Activated naive CD4-positive, alpha-beta T cell treated with anti-CD3 and anti-CD28 coated beads, Interleukin-2, amount 50 U/mL, for 72 hours (primary cell): Measurements from ENCODE around the gene ROBO4. TPM values are rescaled to one million over a fixed set of nuclear protein-coding genes. Genes with fewer than 3 reads are reported as not detected.

ENCODE experiments used
- ATAC-seq, 2 donors: fragments of 150-1000 bp; cut with Tn5 transposase; 2 replicates each; pipeline ENCODE4 v1.10.0; 2021; ENCODE audit warnings: mild to moderate bottlenecking in 2 of 2, moderate library complexity in 2 of 2
- DNase-seq, 2 donors: peaks; one replicate each; pipeline ENCODE4 v3.0.0; 2021 to 2022; ENCODE audit warnings: low spot score in 2 of 2
- H3K27ac Mint-ChIP-seq, 2 donors: one replicate each; pipeline ENCODE4 v1.8.0; 2022; ENCODE audit warnings: mild to moderate bottlenecking in 2 of 2, mixed read lengths in 2 of 2
- H3K36me3 Mint-ChIP-seq, 2 donors: one replicate each; pipeline ENCODE4 v1.8.0; 2022; ENCODE audit warnings: mixed read lengths in 2 of 2
- H3K9me3 Mint-ChIP-seq, 2 donors: one replicate each; pipeline ENCODE4 v1.8.0; 2022; ENCODE audit warnings: mixed read lengths in 2 of 2
- total RNA-seq, 2 donors: library from RNA; stranded (reverse); gene quantifications; one replicate each; pipeline ENCODE4 v1.2.3, GENCODE V29; 2022

The ROBO4 gene
- total RNA-seq, 2 donors from 2014 or later, result not detected

DNA sequence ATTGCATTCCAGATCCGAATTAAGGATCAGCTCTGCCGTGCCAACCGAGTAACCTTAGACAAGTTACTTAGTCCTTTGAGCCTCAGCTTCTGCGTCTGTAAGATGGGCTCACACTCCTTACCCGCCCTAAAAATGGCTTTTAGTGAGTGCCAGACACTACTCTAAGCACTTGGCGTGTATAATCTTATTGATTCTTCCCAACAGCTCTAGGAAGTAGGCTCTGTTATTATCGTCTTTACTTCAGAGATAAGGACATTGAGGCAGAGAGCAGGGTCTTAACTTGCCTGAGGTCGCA, 54.1 kb downstream of the ROBO4 start:
- Mint-ChIP-seq H3K36me3 (peaks cover 0 to 12% of the 10 kb centered on the region in 2 donors), H3K9me3 (no peaks in the 10 kb centered on the region), H3K27ac (no peak overlapping the region)
- ATAC-seq (no peak), DNase-seq (no peak)

GRCh38 chr11:124842305-124842704, 55.4 kb downstream of the ROBO4 start:
- DNase-seq (no peak), ATAC-seq (no peak)
- peaks cover 0 to 12% of the 10 kb centered on the region in 2 donors for H3K36me3 Mint-ChIP-seq

DNA sequence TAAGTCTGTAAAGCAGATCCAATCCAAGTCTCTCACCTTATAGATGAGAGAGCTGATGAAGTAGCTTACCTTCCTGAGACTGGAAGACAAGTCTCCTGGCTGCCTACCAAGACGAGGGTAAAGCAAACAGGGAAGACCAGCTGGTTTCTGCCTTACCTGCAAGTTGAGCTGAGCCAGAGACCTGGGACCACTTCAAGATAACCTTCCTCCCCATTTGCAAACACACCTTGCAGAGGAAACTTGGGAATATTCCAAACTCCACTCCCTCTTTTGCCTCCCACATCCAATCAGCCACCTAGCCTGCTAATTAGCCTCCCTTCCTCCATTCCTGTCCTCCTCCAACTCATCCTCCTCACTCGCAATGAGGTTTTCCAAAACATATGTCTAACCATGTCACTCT, 55.8 kb downstream of the ROBO4 start:
- Mint-ChIP-seq H3K9me3 (no peaks in the 10 kb centered on the region), H3K27ac (no peak overlapping the region), H3K36me3 (peaks cover 0 to 12% of the 10 kb centered on the region in 2 donors)
- no peak for DNase-seq
- ATAC-seq, result no peak

More at GRCh38 chr11:124842305-124842704, 55.4 kb downstream of the ROBO4 start:
- no peaks in the 10 kb centered on the region for H3K9me3 Mint-ChIP-seq
- no peak overlapping the region for H3K27ac Mint-ChIP-seq

- no peak overlapping the region for H3K27ac Mint-ChIP-seq
- DNase-seq, result no peak
- no peaks in the 10 kb centered on the region for H3K9me3 Mint-ChIP-seq
- H3K36me3 Mint-ChIP-seq, result peaks cover 0 to 12% of the 10 kb centered on the region in 2 donors
- ATAC-seq, result no peak
Measured at GRCh38 chr11:124841201-124841600, 56.5 kb downstream of the ROBO4 start.

DNA sequence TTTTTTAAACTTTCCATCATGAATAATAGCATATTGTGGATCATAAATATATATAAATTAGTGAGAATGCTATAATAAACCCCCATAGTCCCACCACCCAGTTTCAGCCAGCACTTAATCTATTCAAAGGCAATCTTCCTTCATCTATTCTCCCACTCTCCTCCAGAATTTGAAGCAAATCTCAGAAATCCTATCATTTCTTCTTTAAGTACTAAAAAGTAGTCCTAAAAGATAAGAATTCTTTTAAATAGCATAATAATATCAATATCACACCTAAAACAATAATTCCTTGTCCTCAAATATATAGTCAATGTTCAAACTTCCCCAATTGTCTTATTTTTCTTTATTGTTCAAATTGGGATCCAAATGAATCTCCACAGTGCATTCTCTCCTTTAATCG, 57.0 kb downstream of the ROBO4 start:
- ATAC-seq (no peak), DNase-seq (no peak)
- Mint-ChIP-seq H3K27ac (no peak overlapping the region), H3K36me3 (peaks cover 0 to 12% of the 10 kb centered on the region in 2 donors), H3K9me3 (no peaks in the 10 kb centered on the region)

GRCh38 chr11:124839972-124840621, 57.6 kb downstream of the ROBO4 start:
- Mint-ChIP-seq H3K9me3 (no peaks in the 10 kb centered on the region), H3K36me3 (peaks cover 0 to 12% of the 10 kb centered on the region in 2 donors), H3K27ac (peak overlapping the region in 1 of 2 donors; percentile 37)
- ATAC-seq (no peak), DNase-seq (no peak)

- DNase-seq (no peak), ATAC-seq (no peak)
- Mint-ChIP-seq H3K27ac (no peak overlapping the region), H3K36me3 (peaks cover 0 to 12% of the 10 kb centered on the region in 2 donors), H3K9me3 (no peaks in the 10 kb centered on the region)
Measured at GRCh38 chr11:124839128-124839971, 58.3 kb downstream of the ROBO4 start.

GRCh38 chr11:124838805-124839127, 58.9 kb downstream of the ROBO4 start:
- no peak overlapping the region for H3K27ac Mint-ChIP-seq
- no peaks in the 10 kb centered on the region for H3K9me3 Mint-ChIP-seq
- ATAC-seq (no peak), DNase-seq (no peak)
- H3K36me3 Mint-ChIP-seq, result peaks cover 0 to 12% of the 10 kb centered on the region in 2 donors

- H3K27ac Mint-ChIP-seq, result peak overlapping the region in 1 of 2 donors; percentile 69
- DNase-seq (no peak), ATAC-seq (peak; percentile 30 to 54)
- peaks cover 0 to 12% of the 10 kb centered on the region in 2 donors for H3K36me3 Mint-ChIP-seq
- no peaks in the 10 kb centered on the region for H3K9me3 Mint-ChIP-seq
Measured at GRCh38 chr11:124837491-124837856, 60.2 kb downstream of the ROBO4 start.

DNA sequence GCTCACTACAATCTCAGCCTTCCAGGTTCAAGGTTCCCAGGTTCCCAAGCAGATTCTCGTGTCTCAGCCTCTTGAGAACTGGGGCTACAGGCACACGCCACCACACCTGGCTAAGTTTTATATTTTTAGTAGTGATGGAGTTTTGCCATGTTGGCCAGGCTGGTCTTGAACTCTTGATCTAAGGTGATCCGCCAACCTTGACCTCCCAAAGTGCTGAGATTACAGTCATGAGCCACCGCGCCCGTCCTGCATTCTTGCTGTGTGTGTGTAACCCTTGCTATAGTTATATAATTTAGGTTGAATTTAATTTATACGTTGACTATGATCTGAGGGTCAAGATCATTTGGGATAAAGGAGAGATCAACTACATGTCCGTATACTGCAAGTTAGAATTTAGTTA, 61.7 kb downstream of the ROBO4 start:
- Mint-ChIP-seq H3K9me3 (no peaks in the 10 kb centered on the region), H3K36me3 (peaks cover 0 to 5% of the 10 kb centered on the region in 2 donors), H3K27ac (peak overlapping the region; percentile 47 to 69)
- DNase-seq, result no peak
- ATAC-seq, result no peak

DNA sequence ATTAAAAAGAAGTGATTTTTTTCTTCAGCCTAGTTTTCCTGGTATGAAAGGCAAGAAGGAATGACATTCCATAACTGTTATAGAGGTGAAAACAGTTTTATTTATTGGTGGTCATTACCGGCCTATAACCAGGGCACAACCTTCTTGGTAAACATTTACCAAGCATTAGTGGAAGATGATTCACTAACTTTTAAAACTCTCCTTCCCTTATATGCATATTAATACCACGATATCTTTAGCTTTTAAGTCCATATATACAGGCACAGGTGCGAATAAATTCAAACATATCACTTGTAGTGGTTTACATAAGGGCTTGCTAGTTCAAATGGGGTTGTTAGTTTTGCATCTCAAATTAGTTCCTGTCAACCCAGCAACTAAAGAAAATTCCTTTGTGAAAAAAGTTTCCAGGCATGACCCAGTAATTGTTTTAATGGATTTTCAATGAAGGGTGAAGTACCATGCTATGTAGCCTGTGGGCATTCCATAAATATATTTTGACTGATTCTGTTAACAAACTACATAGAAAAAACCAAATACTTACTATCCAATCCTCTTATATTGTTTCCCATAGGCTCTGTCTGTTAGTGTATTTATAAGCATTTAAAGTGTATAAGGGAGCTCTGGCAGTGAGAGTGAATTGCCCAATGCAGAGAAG, 63.0 kb downstream of the ROBO4 start:
- DNase-seq (no peak), ATAC-seq (no peak)
- no peak overlapping the region for H3K27ac Mint-ChIP-seq
- H3K36me3 Mint-ChIP-seq, result no peaks in the 10 kb centered on the region
- H3K9me3 Mint-ChIP-seq, result no peaks in the 10 kb centered on the region

Other genes with a start within 250 kb of the ROBO4 start
- gene SIAE, start 224.1 kb downstream of the ROBO4 start, total RNA-seq, result 10 to 100 TPM in 1 of 2 donors, 1 to 10 TPM in 1; 7.6 to 12.3 TPM
- 1 to 10 TPM; 1.9 to 2.6 TPM for gene SPA17, start 224.0 kb downstream of the ROBO4 start, total RNA-seq
- gene NRGN, start 157.9 kb downstream of the ROBO4 start, total RNA-seq, result 10 to 100 TPM; 12.0 to 12.2 TPM
- gene VSIG2, start 145.6 kb downstream of the ROBO4 start, total RNA-seq, result not detected
- gene ESAM, start 135.6 kb downstream of the ROBO4 start, total RNA-seq, result 1 to 10 TPM in 1 of 2 donors, under 1 TPM in 1; 0.36 to 1.7 TPM
- gene MSANTD2, start 97.5 kb downstream of the ROBO4 start, total RNA-seq, result 1 to 10 TPM; 3.6 to 8.4 TPM
- 10 to 100 TPM; 18.0 to 24.4 TPM for gene ROBO3, start 32.4 kb downstream of the ROBO4 start, total RNA-seq
- gene HEPN1, start 21.4 kb upstream of the ROBO4 start, total RNA-seq, result not detected
- not detected for gene HEPACAM, start 38.2 kb upstream of the ROBO4 start, total RNA-seq
- gene CCDC15, start 56.3 kb upstream of the ROBO4 start, total RNA-seq, result 10 to 100 TPM in 1 of 2 donors, 1 to 10 TPM in 1; 5.3 to 15.5 TPM
- 1 to 10 TPM in 1 of 2 donors, under 1 TPM in 1; 0.56 to 1.8 TPM for gene SLC37A2, start 165.4 kb upstream of the ROBO4 start, total RNA-seq
- gene TMEM218, start 213.8 kb upstream of the ROBO4 start, total RNA-seq, result 10 to 100 TPM; 10.1 to 10.8 TPM